ENCODE measurements around the gene TNPO3.
"Not testable (repeated sequence)": the region's sequence is repeated elsewhere in the genome, so short reads cannot be mapped to it uniquely, and the experiment has no call there.

TNPO3 gene

DNA sequence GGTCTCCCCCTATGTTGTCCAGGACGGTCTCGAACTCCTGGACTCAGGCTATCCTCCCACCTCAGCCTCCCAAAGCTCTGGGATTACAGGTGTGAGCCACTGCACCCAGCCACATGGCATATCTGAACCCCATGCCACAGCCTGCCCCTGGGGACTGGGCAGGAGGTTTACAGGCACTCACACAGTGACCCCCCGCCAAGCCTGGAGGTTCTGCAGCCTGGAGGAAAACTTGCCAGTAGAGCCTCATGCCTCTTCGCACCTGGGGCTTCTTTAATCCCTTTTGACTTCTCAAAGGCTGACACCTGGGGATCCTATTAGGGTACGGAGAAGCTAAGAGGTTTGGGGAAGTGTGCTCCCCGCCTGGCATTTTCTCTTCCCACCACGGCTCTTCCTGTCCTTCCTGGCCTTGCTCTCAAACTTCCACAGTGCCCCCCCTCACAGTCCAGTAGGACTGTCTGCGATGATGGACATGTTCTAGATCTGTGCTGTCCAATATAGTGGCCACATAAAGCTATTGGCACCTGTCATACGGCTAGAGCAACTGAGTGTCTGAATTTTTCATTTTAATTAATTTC is 133.0 kb downstream of the TNPO3 start:
- no peak for DNase-seq (ENCODE audit: low read depth, low spot score)

DNA sequence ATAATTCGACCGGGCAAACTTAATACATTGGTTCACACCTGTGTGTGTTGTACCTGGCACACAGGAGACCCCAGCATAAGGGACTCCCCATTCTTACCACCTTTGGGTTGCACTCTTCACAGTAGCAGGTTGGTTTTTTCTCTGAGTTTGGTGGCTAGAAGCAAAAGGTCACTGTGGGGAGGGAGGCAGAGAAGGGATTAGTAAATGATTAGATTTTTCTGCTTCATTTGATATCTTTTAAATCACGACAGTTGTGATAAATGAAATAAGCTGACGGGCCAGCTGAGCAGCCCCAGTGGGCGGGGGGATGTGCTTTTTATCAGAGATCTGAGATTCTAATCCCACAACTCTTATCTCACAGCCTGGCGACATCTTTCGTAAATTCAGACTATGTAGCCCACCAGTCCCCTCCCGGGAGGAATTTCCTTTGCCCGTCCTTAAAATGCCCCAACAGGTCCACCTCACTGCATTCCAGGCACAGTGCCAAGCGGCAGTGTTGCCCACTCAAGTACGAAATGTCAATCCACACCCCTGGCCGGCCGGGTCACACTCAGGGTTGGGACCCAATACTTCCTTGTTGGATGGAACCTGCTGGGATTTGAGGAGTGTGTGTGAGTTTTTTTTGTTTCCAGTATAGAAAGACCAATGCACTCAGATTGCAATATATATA is 133.9 kb downstream of the TNPO3 start:
- no peak for DNase-seq (ENCODE audit: low read depth, low spot score)

DNA sequence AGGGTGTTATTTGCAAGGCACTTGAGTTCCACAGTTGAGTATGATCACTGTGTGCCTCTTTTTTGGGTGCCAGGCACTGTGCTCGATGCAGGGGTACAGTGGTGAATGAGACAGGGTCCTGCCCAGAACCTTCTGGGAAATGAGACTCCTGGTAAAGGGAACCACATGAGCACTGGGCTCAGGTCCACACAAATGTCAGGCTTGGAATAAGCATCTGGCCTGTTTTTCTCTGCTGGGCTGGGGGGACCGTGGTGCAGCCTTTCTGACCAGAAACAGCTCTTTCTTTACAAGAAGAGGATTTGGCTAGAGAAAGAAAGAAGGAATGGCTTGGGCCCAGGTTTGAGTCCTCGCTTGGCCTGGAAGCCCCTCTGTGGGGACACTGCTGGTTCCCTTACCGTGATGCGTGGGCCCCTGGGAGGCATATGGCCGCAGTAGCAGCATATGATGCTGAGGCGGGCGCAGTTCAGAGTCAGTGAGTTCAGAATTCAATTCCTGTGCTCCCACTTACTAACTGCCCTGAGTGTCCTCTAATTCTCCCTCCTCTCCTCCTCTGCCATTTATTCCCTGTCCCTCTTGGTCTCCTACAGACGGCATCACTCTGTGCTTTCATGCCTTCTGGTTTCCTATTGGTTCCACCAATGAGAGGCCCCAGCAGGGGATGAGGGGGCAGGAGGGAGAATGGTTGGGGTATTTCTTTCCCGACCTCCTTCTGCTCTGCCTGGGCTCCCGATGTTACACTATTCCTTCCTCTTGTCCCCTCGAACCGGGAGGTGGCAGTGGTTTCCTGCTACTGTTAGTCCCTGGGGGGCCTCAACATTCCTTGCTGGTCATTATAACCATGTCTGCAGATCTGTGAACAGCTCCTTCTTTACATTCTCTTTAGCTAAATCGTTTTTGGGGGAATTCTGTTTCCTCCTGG is 134.8 kb downstream of the TNPO3 start:
- no peak for DNase-seq (ENCODE audit: low read depth, low spot score)

DNA sequence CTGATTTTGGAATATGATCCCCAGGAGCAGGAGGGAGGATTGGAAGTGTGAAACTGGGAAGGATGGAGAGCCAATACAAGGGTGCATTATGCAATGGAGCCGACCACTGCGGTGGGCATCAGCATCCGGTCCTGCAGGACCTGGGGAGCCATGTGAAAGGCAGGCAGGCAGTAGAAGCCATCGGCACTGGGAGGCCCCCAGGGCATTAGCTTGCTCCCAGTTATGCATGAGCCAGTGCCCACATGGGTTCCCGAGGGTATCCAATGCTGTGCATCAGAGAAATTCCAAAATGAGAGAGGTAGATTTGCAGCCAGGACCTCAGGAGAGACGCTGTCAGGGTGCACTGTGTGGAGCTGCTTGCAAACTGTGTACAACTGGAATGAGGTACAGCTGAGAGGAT is 135.7 kb downstream of the TNPO3 start:
- DNase-seq (ENCODE audit: low read depth, low spot score) = no peak

DNA sequence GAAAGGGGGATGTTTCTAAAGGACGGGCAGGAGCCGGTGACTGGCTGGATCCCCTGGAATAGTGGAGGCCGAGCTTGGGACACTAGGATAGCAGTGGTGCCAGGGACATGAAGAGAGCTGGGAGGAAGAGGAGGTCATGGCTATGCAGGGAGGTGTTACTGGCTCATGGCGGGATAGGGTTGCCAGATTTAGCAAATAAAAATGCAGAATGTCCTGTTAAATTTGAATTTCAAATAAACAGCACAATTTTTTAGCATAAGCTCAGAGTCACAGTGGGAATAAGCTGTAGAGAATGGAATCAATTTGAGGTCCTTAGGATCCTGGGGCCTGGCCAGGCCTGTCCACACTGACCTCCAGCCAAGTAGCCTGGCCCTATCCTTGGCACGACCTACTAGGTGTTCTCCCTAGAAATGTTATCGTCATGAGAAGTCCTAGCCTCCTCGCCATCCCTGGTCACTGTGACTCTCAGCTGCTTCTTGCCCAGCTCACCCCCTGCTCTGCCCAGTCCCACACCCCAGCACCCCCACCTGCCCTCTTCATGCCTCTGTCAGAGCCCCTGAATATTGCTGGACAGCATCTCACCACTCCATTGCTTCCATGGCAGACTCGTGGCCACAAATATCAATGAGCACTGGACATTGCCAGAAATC is 136.8 kb downstream of the TNPO3 start:
- DNase-seq (ENCODE audit: low read depth, low spot score) = no peak

DNA sequence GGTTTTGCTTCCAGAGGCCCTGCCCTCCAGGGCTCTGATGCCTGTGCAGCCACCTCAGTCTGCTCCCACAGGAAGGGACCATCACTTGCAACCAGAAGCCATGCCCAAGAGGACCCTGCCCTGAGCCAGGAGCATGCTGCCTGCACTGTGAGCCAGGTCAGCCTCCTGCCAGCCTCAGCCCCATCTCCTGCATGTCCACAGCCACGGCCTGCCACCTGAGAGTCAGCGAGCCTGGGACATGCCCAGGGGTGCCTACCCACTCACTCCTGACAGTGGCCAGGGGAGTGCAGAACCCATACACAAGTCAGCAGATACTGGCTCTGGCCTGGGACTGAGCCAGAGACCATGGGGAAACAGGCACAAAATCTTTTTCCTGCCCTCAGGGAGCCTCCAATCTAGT is 137.8 kb downstream of the TNPO3 start:
- no peak for DNase-seq (ENCODE audit: low read depth, low spot score)

DNA sequence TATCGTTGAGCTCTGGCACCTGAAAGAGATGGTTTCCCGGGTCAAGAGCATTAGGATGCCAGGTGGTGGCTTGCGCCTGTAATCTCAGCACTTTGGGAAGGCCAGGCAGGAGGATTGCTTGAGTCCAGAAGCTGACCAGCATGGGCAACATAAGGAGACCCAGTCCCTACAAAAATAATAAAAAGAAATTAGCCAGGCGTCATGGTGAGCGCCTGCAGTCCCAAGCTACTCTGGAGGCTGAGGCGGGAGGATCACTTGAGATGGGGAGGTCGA is 138.3 kb downstream of the TNPO3 start:
- DNase-seq (ENCODE audit: low read depth, low spot score) = no peak

DNA sequence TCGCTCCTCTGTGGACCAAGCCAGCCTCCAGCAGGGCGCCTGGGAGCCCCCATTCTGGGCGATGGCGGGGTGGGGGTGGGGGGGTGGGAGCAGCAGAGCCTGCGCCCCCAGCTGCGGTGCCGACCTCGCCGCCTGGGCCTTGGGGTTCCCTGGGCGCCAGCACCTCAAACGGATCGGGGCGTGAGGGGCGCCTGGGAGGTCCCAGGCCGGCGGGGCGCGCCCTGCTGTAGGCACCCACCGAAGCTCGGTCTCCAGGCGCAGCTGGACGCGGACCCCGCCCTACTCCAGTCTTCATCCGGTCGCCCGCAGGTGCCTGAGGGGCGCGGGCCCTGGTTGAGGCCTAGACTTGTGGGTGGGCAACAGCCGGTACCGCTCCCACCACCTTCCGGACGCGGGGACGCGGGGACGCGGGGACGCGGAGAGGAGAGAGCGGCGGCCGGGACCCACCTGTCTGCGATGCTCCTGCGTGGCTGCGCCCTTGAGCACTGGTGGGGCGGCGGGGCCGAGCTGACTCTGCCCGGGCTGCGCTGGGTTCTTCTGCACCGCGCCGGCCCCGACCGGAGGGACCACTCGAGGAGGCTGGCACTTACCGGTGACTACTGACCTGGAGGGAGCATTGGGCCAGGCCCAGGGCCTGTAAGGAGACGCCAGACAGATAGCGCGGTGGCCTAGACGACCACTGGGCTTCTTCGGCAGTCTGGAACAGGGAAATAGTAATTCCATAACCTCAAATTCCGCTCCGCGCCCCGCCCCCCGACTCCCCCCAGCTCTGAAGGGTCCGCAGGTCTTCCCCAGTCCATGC is 138.9 kb downstream of the TNPO3 start:
- DNase-seq (ENCODE audit: low read depth, low spot score) = no peak

DNA sequence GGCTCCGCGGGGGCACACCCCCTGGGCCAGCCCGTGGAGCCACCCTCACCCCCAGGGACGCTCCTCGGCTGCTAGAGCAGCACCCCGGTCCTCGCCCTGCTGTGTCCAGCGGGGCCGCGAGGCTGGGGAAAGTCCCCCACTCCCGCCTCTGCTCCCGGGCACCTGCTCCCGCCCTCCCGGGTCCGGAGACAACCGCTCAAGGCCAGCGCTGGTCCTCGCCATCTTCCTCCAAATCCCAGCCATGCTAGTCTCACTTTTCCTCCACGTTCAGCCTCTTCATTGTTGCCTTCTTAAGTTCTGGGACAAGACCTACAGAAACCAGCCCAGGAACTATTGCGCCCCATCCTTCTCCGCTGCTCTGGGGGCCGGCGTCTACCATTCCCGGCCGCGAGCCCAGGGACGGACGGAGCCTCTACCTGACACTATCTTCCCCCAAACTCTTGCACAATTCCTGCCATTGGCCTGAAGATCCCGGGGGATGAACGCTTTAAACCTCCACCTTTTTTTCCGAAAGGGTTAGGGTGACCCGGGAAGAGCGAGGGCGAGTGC is 139.6 kb downstream of the TNPO3 start:
- no peak for DNase-seq (ENCODE audit: low read depth, low spot score)

DNA sequence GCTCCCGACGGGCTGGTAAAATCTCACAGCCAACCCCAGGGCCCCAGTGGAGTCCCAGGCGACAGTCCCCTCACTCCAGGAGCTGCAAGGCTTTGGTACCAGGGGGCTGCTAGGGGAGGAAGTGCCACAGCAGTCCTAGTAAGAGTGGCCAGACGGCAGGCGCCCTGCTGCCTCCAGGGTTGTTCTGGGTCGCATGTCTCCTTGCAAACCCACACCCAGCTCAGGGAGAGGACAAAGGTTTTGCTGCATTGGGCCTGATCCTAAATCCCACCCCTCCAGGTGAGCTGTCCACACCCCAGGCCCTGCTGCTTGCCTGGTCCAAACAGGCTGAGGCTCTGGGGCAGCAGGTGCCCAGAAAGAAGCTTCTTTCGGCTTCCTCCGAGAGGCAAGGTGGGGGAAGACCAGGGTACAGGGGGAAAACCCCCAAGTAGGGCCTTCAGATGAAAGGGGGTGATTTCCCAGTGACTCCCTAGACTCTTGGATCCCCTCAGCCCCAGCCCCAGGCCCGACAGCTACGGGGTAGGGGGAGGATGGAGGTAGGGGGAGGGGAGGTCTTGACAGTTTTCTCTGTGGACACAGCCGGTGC is 140.3 kb downstream of the TNPO3 start:
- peak; percentile 49 for DNase-seq (ENCODE audit: low read depth, low spot score)

DNA sequence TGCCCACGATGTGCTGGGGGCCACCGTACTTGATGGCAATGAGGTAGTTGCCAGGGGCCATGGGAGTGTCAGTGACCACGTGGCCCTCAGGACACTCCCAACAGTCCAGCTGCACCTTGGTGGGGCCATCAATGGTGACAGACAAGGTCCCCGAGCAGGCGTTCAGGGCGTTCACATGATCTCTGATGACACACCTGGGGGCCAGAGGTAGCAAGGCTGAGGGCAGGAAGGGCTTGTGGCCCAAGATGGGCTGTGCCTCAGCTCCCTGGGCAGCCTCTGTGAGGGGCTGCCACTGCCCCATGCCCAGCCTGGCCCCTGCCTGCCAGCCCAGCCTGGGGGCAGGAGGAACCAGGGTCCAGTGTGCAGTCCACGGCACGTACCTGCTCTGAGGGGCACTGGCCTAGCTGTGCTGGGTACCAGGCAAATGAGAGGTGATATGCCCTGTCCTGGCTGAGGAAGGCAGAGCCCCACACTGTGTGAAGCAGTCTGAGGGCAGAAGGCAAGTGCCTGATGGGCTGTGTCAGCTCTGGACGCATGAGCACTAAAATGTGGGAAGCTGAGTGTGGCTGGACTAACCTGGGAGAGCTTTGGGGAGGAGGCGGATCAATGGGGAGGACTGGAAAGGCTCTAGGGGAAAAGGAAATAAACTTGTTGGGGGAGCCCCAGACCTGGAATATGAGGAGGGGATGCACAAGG is 140.9 kb downstream of the TNPO3 start:
- no peak for DNase-seq (ENCODE audit: low read depth, low spot score)

DNA sequence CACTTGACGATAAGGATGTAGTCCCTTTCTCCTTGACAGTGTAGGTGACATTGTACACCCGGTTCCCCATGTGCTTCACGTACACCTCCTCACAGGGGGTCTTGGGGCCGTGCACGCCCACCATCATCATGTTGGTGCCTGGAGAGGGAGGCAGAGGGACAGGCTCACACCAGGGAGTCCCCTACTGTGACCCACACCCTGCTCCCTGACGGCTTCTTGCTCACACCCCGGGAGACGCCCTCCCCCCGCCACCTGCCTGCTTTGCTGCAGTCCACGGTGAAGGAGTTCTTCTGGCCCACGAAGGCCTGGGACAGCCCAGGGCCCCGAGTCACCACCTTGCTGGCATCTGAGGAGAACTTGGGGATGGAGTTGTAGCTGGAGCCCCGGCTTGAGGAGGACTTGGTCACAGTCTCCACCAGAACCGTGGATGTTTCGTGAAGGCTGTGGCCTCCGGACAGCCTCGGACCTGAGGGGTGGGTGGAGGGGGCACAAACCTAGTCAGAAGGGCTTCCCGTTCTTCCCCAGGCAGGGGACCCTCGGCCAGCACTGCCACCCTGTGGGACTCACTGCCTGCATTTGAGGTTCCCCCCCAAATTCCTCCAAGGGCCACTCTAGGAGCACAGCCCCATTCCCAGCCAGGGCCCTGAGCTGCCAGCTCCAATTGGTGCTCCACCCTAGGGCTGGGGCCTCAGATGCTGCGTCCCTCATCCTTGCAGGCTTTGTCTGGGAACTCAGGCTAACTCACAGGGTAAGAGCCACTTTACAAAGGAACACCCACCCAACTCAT is 142.0 kb downstream of the TNPO3 start:
- not testable (repeated sequence) for DNase-seq (ENCODE audit: low read depth, low spot score)

DNA sequence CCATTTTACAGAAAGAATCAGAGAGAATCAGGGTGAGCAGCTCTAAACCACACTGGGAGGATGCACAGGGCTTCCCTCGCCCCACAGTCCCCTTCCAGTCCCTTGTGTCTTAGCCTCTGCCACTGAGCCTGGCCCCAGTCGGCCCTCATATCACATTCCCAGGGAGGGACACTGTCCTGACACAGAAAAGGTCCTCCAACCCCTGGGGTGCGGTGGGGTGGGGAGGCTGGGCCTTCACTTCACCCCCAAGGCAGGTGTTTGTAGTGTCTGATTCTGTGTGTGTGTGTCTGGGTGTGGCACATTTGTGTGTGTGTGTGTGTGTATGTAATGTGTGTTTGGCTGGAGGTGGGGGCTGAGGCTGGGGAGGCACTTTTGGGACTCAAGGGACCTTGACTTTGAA is 142.6 kb downstream of the TNPO3 start:
- no peak for DNase-seq (ENCODE audit: low read depth, low spot score)

DNA sequence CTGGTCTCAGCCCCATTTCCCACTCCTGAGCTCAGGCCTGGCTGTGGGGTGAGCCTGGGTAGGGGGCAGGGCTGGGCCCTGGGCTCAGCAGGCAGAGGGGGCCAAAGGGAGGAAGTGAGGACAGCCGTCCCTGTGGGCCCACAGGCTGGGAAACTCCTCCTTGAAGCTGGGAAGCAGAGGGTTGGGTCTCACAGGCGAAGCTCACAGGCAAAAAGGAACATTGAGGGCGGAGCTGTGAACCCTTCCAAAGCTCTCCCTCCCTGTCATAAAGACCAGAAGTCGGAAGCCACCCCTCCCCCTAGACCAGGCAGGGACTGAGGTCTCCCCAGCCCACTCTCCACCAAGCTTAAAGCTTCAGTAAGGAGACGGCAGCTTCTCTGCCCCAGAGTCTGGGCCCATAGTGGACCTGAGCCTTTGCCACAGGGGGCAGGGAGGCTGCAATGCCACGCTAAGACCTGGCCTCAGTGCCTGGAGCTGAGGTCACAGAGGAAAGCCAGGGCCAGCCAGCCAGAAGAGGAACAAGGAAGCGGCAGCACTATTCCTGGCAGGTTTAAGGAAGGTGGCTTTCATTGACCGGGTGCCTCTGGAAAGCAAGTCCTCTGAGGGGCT is 143.4 kb downstream of the TNPO3 start:
- DNase-seq (ENCODE audit: low read depth, low spot score) = peak; percentile 94

DNA sequence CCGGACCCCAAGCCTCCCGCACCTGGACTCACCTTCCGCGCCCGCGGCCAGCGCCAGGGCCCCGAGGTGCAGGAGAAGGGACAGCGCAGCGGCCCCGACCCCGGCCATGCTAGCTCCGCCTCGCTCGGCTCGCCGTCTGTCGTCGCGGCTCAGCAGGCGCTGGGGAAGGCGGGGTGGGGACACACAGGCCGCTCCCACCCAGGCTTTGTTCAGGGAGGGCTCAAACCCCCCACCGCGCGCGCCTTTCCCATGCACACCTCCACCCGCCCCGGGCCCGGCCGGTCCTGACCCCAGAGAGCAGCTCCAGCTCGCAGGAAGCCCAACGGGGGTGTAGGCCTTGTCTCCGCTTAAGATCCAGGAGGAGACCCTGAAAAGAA is 144.4 kb downstream of the TNPO3 start, which contains the start of gene KCP:
TSS of gene KCP (minus strand) at position 141 of the 377 bp plus-strand sequence. CDS start at position 108, 33 bp downstream.
- DNase-seq (ENCODE audit: low read depth, low spot score) = peak; percentile 66

DNA sequence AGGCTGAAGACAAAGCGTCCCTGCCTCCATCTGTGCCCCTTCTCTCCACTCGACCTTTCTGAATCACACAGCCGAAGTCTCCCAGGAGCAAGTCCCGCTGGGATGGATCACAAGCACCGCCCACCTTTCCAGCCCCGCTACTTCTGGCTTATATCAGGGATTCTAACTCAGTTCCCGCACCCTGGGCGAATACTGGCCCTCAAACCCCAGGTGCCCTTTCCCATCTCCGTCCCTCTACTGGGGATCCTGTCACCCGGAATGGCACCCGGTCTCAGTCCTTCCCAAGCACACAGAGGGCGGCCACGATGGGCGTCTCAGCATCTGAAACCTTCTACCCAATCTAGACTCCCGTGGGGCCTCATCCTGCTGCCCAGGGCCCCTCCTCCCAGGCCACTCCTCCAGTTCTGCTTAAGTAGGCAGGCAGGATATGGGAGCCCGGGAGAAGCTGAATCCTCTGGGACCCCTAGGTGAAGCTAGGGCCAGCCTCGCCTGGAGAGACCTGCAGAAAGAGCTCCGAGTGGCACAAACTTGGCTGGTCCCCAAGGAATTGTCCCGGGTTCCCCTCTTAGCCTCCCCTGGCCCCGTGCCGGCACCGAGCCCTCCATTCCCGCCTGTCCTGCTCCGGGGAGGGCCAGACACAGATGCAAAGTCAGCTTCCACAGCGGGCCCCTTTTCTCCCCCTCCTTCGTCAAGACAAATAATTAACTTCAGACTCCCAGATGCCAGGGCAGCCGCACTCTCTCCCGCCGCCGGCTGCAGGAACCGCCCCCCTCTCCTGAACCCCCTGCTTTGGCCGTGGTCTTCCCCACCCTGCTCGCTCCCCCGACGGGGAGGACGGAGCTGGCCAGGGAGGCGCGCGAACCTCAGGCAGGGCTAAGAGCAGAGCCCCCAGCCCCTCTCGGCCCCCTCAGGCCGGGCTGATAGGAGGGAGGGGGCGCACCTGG is 145.0 kb downstream of the TNPO3 start:
- peak; percentile 74 for DNase-seq (ENCODE audit: low read depth, low spot score)

DNA sequence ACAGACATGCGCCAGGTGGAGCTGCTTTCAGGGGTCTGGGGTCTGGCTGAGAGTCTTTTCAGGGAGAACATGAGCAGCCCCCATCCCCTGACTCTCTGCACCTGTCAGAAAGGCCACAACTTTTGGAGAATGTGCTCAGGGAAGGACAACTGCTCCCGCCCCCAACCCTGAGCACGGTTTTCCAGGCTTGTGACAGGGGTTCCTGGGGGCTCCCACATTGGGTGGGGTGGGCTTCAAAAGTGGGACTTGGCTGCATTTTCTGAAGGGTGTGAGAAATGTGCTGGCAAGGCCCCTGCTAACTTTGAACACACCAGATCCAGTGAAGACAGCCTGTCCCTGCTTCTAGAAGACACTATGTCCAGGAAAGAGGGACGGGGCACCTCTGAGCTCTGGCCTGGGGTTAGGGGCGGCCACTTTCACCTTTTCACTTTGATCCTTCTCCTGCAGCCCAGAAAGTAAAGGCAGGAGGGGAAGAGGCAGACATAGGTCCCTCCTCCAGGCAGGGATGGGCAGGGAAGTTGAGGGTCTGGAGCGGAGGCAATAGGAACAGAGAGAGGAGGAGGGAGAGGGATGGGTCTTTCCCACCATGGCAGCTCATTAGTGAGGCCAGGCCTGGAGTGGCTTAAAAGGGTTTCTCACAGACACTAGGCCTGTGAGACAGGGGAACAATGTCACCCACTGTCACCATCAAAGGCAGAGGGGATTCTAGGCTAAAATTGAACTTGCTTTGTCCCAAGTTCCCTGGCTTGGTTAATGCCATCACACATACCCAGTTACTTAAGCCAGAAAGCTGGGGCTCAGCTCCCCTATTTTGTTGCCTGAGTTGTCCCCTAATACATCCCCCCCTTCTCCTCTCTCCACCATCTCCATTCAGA is 145.9 kb downstream of the TNPO3 start:
- DNase-seq (ENCODE audit: low read depth, low spot score) = no peak

Data from ELF-1 (cell line).